SK-N-SH (cell line): ENCODE data around the gene C10orf90. TPM values are rescaled to one million over a fixed set of nuclear protein-coding genes. Genes with fewer than 3 reads are reported as not detected.

Source experiments
- CTCF ChIA-PET: fragments of 300-600, 350-600 bp; formaldehyde crosslinking; extraction: SDS; loops from one replicate; lab custom pipeline; 2021; lab: Yijun Ruan, JAX
- POLR2A ChIA-PET: fragments of 350-600 bp; sonication (Branson Sonifier 250); formaldehyde crosslinking; extraction: SDS; loops from one replicate; lab custom pipeline; 2020; ENCODE audit warnings: antibody characterized with exemption, inconsistent platforms; lab: Yijun Ruan, JAX
- DNase-seq: peaks from one replicate; pipeline ENCODE4 v3.0.0; 2012
- H2AFZ ChIP-seq: fragments of 200-600 bp; sonication (generic); 2 replicates; pipeline ENCODE4 v1.8.1; 2016; ENCODE audit warnings: antibody characterized with exemption, mild to moderate bottlenecking, low read depth
- H3F3A ChIP-seq: fragments of 200-600 bp; sonication (generic); replicated peaks from 2 replicates; pipeline ENCODE3; 2016; ENCODE audit warnings: antibody characterized with exemption, mild to moderate bottlenecking; ENCODE audit not compliant: insufficient read depth
- H3K27ac ChIP-seq, 2 experiments: fragments of 200-500 bp in 1 of 2; fragments of 200-600 bp in 1 of 2; sonication (Bioruptor generic) in 1 of 2; sonication (generic), shearing (Covaris generic) in 1 of 2; 2 replicates each; pipeline versions ENCODE4 v1.5.1 to v1.6.1; 2014 to 2016; ENCODE audit warnings: low read depth in 2 of 2, inconsistent platforms in 1 of 2, low read length in 1 of 2, mild to moderate bottlenecking in 1 of 2, mixed read lengths in 1 of 2
- H3K27me3 ChIP-seq: fragments of 200-600 bp; sonication (generic), shearing (Covaris generic); 2 replicates; pipeline ENCODE4 v1.6.1; 2016; ENCODE audit warnings: mixed run types; ENCODE audit not compliant: insufficient read depth
- H3K36me3 ChIP-seq, 2 experiments: fragments of 200-500 bp in 1 of 2; fragments of 200-600 bp in 1 of 2; sonication (Bioruptor generic) in 1 of 2; sonication (generic) in 1 of 2; replicated peaks in 1 of 2; 2 replicates each; pipeline versions ENCODE3 to v1.5.1; 2014 to 2016; ENCODE audit warnings: low read length in 1 of 2, mild to moderate bottlenecking in 1 of 2; ENCODE audit not compliant: insufficient read depth in 2 of 2, control insufficient read depth in 1 of 2
- H3K4me1 ChIP-seq, 2 experiments: fragments of 200-500 bp in 1 of 2; fragments of 200-600 bp in 1 of 2; sonication (Bioruptor generic) in 1 of 2; sonication (generic), shearing (Covaris generic) in 1 of 2; 2 replicates each; pipeline versions ENCODE4 v1.5.1 to v1.6.1; 2014 to 2016; ENCODE audit warnings: low read depth in 1 of 2, low read length in 1 of 2, mixed run types in 1 of 2; ENCODE audit not compliant: insufficient read depth in 2 of 2, control insufficient read depth in 1 of 2
- H3K4me2 ChIP-seq: fragments of 200-600 bp; sonication (generic), shearing (Covaris generic); 2 replicates; pipeline ENCODE4 v1.6.1; 2017; ENCODE audit warnings: mixed run types
- H3K4me3 ChIP-seq, 2 experiments: fragments of 200-500 bp in 1 of 2; fragments of 200-600 bp in 1 of 2; sonication (Bioruptor generic) in 1 of 2; sonication (generic), shearing (Covaris generic) in 1 of 2; 2 replicates each; pipeline versions ENCODE4 v1.5.1 to v1.8.1; 2014 to 2016; ENCODE audit warnings: low read depth in 2 of 2, inconsistent platforms in 1 of 2, low read length in 1 of 2, mild to moderate bottlenecking in 1 of 2, mixed read lengths in 1 of 2, moderate library complexity in 1 of 2
- H3K79me2 ChIP-seq: fragments of 200-600 bp; sonication (generic); 2 replicates; pipeline ENCODE4 v1.8.1; 2017; ENCODE audit warnings: mild to moderate bottlenecking; ENCODE audit not compliant: insufficient read depth
- H3K9ac ChIP-seq: fragments of 200-600 bp; sonication (generic); 2 replicates; pipeline ENCODE4 v1.6.1; 2017; ENCODE audit warnings: mixed run types
- H3K9me2 ChIP-seq: fragments of 200-600 bp; sonication (generic); 2 replicates; pipeline ENCODE4 v1.6.1; 2017; ENCODE audit warnings: mixed run types
- H3K9me3 ChIP-seq: fragments of 200-600 bp; sonication (generic); 2 replicates; pipeline ENCODE4 v1.6.1; 2017; ENCODE audit warnings: mixed run types, mild to moderate bottlenecking, moderate library complexity
- H4K20me1 ChIP-seq: fragments of 200-600 bp; sonication (generic); 2 replicates; pipeline ENCODE4 v1.6.1; 2017; ENCODE audit warnings: mild to moderate bottlenecking, mixed run types; ENCODE audit not compliant: insufficient read depth
- ELF1 ChIP-seq: IDR thresholded peaks from 2 replicates; pipeline ENCODE4 v1.4.0; 2012
- EZH2phosphoT487 ChIP-seq: fragments of 200-600 bp; sonication (generic); IDR thresholded peaks from 2 replicates; pipeline ENCODE4 v1.6.1; 2017; ENCODE audit warnings: low read depth, mixed run types, mild to moderate bottlenecking, antibody characterized with exemption, moderate library complexity, borderline replicate concordance
- GABPA ChIP-seq: IDR thresholded peaks from 2 replicates; pipeline ENCODE4 v1.4.0; 2012; ENCODE audit warnings: low read depth, mild to moderate bottlenecking
- MXI1 ChIP-seq: IDR thresholded peaks from 2 replicates; pipeline ENCODE4 v1.6.1; 2012; ENCODE audit warnings: mild to moderate bottlenecking, low read depth, low read length, improper control_type of control experiment
- NRF1 ChIP-seq: IDR thresholded peaks from 2 replicates; pipeline ENCODE4 v1.6.1; 2012; ENCODE audit warnings: low read depth, mild to moderate bottlenecking, low read length
- POLR2AphosphoS5 ChIP-seq: IDR thresholded peaks from 2 replicates; pipeline ENCODE4 v1.6.1; 2012; ENCODE audit warnings: low read depth, low read length
- RCOR1 ChIP-seq: fragments of 150-350 bp; IDR thresholded peaks from 2 replicates; pipeline ENCODE4 v1.6.1; 2017; ENCODE audit warnings: antibody characterized with exemption, low read length
- RXRA ChIP-seq: IDR thresholded peaks from 2 replicates; pipeline ENCODE4 v1.4.0; 2012; ENCODE audit warnings: low read depth, mild to moderate bottlenecking, borderline replicate concordance
- SMC3 ChIP-seq: IDR thresholded peaks from 2 replicates; pipeline ENCODE4 v1.6.1; 2012; ENCODE audit warnings: low read depth, low read length, improper control_type of control experiment
- TCF12 ChIP-seq: IDR thresholded peaks from 2 replicates; pipeline ENCODE4 v1.4.0; 2012
- WGBS: methylation state at CpG from one replicate; pipeline ENCODE4 v1.1.6; 2017; ENCODE audit warnings: low lambda C conversion rate; 5-methylcytosine and 5-hydroxymethylcytosine counted together
- polyA plus RNA-seq, 3 experiments: library from polyadenylated mRNA; depleted of rRNA; stranded (reverse); fragments of >200 nt; gene quantifications; 2 replicates each; pipeline ENCODE4 v1.2.3, GENCODE V29; 2012
- TF ChIP-seq, protein P1 (sequence below): IDR thresholded peaks from 2 replicates; pipeline ENCODE4 v1.6.1; 2012; ENCODE audit warnings: mild to moderate bottlenecking, low read depth, low read length, moderate library complexity
- TF ChIP-seq, protein P2 (sequence below): IDR thresholded peaks from 2 replicates; pipeline ENCODE4 v1.4.0; 2012; ENCODE audit warnings: low read depth
- TF ChIP-seq, protein P3 (sequence below): IDR thresholded peaks from 2 replicates; pipeline ENCODE4; 2012
- TF ChIP-seq, protein P4 (sequence below): fragments of 150-350 bp; IDR thresholded peaks from 2 replicates; pipeline ENCODE4 v1.6.1; 2016; ENCODE audit warnings: mild to moderate bottlenecking, low read depth, low read length
- TF ChIP-seq, protein P5 (sequence below): fragments of 150-350 bp; IDR thresholded peaks from 2 replicates; pipeline ENCODE4 v1.6.1; 2017; ENCODE audit warnings: antibody characterized with exemption, low read length, low read depth, borderline replicate concordance
- TF ChIP-seq, protein P6 (sequence below): IDR thresholded peaks from 2 replicates; pipeline ENCODE4 v1.4.0; 2012; ENCODE audit warnings: low read depth, borderline replicate concordance

Gene C10orf90
- polyA plus RNA-seq, 1 of the 3 experiments (the other 2 are of a cell fraction) = 0.21 TPM

DNA sequence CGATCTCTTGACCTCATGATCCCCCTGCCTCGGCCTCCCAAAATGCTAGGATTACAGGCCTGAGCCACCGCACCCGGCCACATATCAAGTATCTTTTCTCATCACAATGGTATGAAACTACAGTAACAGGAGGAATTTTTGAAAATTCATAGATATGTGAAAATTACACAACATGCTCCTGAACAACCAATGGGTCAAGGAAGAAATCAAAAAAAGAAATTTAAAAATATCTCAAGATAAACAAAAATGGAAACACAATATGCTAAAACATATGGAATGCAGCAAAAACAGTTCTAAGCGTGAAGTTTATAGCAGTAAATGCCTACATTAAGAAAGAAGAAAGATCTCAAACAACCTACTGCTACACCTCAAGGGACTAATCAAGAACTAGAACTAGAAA, 222.4 kb downstream of the C10orf90 start:
- Histone ChIP-seq H3K9me3 (no peaks in the 10 kb centered on the region), H3K9ac (no peak overlapping the region), H3K9me2 (0 out of 2 replicates have a peak, but pooled peaks cover 4% of the 10 kb centered on the region), H3F3A (no peaks in the 10 kb centered on the region), H3K79me2 (no peaks in the 10 kb centered on the region), H3K27me3 (no peaks in the 10 kb centered on the region), H3K4me1 (no peaks in the 10 kb centered on the region), H3K36me3 (peaks cover 0 to 3% of the 10 kb centered on the region in 2 experiments), H3K4me3 (no peak overlapping the region), H2AFZ (no peak overlapping the region), H3K27ac (no peak overlapping the region), H4K20me1 (no peaks in the 10 kb centered on the region), H3K4me2 (no peak overlapping the region)
- no peak for TF ChIP-seq POLR2AphosphoS5
- TF ChIP-seq, protein P1, sequence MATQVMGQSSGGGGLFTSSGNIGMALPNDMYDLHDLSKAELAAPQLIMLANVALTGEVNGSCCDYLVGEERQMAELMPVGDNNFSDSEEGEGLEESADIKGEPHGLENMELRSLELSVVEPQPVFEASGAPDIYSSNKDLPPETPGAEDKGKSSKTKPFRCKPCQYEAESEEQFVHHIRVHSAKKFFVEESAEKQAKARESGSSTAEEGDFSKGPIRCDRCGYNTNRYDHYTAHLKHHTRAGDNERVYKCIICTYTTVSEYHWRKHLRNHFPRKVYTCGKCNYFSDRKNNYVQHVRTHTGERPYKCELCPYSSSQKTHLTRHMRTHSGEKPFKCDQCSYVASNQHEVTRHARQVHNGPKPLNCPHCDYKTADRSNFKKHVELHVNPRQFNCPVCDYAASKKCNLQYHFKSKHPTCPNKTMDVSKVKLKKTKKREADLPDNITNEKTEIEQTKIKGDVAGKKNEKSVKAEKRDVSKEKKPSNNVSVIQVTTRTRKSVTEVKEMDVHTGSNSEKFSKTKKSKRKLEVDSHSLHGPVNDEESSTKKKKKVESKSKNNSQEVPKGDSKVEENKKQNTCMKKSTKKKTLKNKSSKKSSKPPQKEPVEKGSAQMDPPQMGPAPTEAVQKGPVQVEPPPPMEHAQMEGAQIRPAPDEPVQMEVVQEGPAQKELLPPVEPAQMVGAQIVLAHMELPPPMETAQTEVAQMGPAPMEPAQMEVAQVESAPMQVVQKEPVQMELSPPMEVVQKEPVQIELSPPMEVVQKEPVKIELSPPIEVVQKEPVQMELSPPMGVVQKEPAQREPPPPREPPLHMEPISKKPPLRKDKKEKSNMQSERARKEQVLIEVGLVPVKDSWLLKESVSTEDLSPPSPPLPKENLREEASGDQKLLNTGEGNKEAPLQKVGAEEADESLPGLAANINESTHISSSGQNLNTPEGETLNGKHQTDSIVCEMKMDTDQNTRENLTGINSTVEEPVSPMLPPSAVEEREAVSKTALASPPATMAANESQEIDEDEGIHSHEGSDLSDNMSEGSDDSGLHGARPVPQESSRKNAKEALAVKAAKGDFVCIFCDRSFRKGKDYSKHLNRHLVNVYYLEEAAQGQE = no peak
- TF ChIP-seq, protein P2, sequence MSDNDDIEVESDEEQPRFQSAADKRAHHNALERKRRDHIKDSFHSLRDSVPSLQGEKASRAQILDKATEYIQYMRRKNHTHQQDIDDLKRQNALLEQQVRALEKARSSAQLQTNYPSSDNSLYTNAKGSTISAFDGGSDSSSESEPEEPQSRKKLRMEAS = no peak
- no peak for TF ChIP-seq GABPA
- TF ChIP-seq ELF1 = no peak
- TF ChIP-seq MXI1 = no peak
- no peak for TF ChIP-seq TCF12
- no peak for TF ChIP-seq SMC3
- no peak for TF ChIP-seq NRF1
- TF ChIP-seq RXRA = no peak
- CTCF ChIA-PET = no interaction called here
- 78% methylated on average over 5 of the region's 5 CpGs for WGBS
- no peak for DNase-seq
- POLR2A ChIA-PET = no interaction called here

DNA sequence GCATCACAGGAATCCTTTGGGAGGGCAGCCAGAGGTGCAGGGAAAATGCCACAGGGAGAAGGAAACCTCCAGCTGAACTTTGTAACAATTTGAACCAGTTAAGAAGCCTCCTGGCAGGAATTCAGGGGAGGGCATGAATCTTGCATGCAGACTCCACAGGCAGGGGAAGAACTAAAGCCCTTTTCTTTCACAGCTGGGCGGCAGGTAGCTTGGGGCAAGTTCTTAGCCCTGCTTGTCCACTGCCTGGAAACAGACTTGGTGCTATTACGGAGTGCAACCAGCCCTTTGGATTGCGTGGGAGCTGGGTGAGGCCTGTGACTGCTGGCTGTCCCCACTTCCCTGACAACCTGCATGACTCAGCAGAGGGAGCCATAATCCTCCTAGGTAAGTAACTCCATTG, 230.6 kb downstream of the C10orf90 start:
- Histone ChIP-seq H3K9me2 (no peaks in the 10 kb centered on the region), H2AFZ (no peak overlapping the region), H3K27ac (no peak overlapping the region), H3K4me1 (peaks cover 0 to 5% of the 10 kb centered on the region in 2 experiments; a peak in 1 of 4 replicates), H4K20me1 (no peaks in the 10 kb centered on the region), H3K9me3 (no peaks in the 10 kb centered on the region), H3F3A (no peaks in the 10 kb centered on the region), H3K36me3 (no peaks in the 10 kb centered on the region), H3K9ac (no peak overlapping the region), H3K4me2 (no peak overlapping the region), H3K27me3 (no peaks in the 10 kb centered on the region), H3K79me2 (no peaks in the 10 kb centered on the region), H3K4me3 (no peak overlapping the region)
- WGBS = 40% methylated on average over 1 of the region's 3 CpGs
- POLR2A ChIA-PET = no interaction called here
- DNase-seq = no peak
- TF ChIP-seq, protein P3, sequence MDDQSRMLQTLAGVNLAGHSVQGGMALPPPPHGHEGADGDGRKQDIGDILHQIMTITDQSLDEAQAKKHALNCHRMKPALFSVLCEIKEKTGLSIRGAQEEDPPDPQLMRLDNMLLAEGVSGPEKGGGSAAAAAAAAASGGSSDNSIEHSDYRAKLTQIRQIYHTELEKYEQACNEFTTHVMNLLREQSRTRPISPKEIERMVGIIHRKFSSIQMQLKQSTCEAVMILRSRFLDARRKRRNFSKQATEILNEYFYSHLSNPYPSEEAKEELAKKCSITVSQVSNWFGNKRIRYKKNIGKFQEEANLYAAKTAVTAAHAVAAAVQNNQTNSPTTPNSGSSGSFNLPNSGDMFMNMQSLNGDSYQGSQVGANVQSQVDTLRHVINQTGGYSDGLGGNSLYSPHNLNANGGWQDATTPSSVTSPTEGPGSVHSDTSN = no peak
- TF ChIP-seq, protein P4, sequence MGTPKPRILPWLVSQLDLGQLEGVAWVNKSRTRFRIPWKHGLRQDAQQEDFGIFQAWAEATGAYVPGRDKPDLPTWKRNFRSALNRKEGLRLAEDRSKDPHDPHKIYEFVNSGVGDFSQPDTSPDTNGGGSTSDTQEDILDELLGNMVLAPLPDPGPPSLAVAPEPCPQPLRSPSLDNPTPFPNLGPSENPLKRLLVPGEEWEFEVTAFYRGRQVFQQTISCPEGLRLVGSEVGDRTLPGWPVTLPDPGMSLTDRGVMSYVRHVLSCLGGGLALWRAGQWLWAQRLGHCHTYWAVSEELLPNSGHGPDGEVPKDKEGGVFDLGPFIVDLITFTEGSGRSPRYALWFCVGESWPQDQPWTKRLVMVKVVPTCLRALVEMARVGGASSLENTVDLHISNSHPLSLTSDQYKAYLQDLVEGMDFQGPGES = no peak
- TF ChIP-seq, protein P5, sequence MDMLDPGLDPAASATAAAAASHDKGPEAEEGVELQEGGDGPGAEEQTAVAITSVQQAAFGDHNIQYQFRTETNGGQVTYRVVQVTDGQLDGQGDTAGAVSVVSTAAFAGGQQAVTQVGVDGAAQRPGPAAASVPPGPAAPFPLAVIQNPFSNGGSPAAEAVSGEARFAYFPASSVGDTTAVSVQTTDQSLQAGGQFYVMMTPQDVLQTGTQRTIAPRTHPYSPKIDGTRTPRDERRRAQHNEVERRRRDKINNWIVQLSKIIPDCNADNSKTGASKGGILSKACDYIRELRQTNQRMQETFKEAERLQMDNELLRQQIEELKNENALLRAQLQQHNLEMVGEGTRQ = no peak
- no peak for TF ChIP-seq EZH2phosphoT487
- TF ChIP-seq RCOR1 = no peak
- no peak for TF ChIP-seq GABPA
- no peak for TF ChIP-seq SMC3
- TF ChIP-seq, protein P6, sequence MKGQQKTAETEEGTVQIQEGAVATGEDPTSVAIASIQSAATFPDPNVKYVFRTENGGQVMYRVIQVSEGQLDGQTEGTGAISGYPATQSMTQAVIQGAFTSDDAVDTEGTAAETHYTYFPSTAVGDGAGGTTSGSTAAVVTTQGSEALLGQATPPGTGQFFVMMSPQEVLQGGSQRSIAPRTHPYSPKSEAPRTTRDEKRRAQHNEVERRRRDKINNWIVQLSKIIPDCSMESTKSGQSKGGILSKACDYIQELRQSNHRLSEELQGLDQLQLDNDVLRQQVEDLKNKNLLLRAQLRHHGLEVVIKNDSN = no peak
- CTCF ChIA-PET = interaction anchor here (0.7 kb wide), 1 partner anchor 64 kb away, joined by 3 read pairs; no protein-coding TSS in a partner anchor
